Adrenal gland (tissue), 12 donors: Measurements from ENCODE around the gene ARHGAP8. TPM values are rescaled to one million over a fixed set of nuclear protein-coding genes. Genes with fewer than 3 reads are reported as not detected.
"Not testable (repeated sequence)": the region's sequence is repeated elsewhere in the genome, so short reads cannot be mapped to it uniquely, and the experiment has no call there.

Source experiments
- DNase-seq, 7 donors: peaks; one replicate each; pipeline ENCODE4 v3.0.0-alpha.2; 2019 to 2020
- H3K27ac ChIP-seq, 5 donors: fragments of 200-600 bp; sonication (generic) in 4 of 5; 1 replicate in 3 of 5; 2 replicates in 2 of 5; pipeline versions ENCODE4 v1.5.1 to v1.8.0; 2016 to 2020; ENCODE audit warnings: mild to moderate bottlenecking in 1 of 5
- H3K27me3 ChIP-seq: fragments of 200-600 bp; 2 replicates; pipeline ENCODE4 v1.8.0; 2021
- H3K36me3 ChIP-seq, 2 donors: fragments of 200-600 bp; replicated peaks in 1 of 2; 1 replicate in 1 of 2; 2 replicates in 1 of 2; pipeline versions ENCODE4 v1.5.1 to v1.8.0; 2018 to 2022
- H3K4me1 ChIP-seq, 2 donors: fragments of 200-600 bp; replicated peaks in 1 of 2; 1 replicate in 1 of 2; 2 replicates in 1 of 2; pipeline versions ENCODE4 v1.5.1 to v1.8.0; 2018 to 2021
- H3K4me3 ChIP-seq, 4 donors: fragments of 200-600 bp; sonication (generic) in 3 of 4; one replicate each; pipeline ENCODE4 v1.5.1; 2016 to 2018
- H3K9me3 ChIP-seq, 3 donors: fragments of 200-600 bp; sonication (generic) in 1 of 3; replicated peaks in 1 of 3; 1 replicate in 2 of 3; 2 replicates in 1 of 3; pipeline versions ENCODE4 v1.5.1 to v1.8.0; 2016 to 2021
- POLR2A ChIP-seq, 2 donors: fragments of 450-650 bp; IDR thresholded peaks; one replicate each; pipeline ENCODE4 v1.6.1; 2017; ENCODE audit warnings: antibody characterized with exemption in 2 of 2, mild to moderate bottlenecking in 2 of 2, moderate library complexity in 1 of 2
- WGBS, 4 donors: extraction: QIAGEN DNeasy Blood & Tissue Kit in 2 of 4; methylation state at CpG; one replicate each; pipeline versions ENCODE4 v1.1.5 to v1.1.7; 2013 to 2017; 5-methylcytosine and 5-hydroxymethylcytosine counted together
- intact Hi-C, 2 donors: fragments of 100-400 bp; cut with DNase I; formaldehyde crosslinking; loops; one replicate each; pipeline versions ENCODE4 v1.14.1 to v1.15.0; 2022 to 2023
- polyA plus RNA-seq, 3 donors: library from polyadenylated mRNA; stranded (reverse); fragments of 200-250 nt in 2 of 3; fragments of 350-450 nt in 1 of 3; fragmentation: Illumina TruSeq in 1 of 3; extraction: RNeasy Lipid Tissue Mini Kit (QIAGEN cat#74804) in 1 of 3; gene quantifications; one replicate each; pipeline ENCODE4 v1.2.3, GENCODE V29; 2013 to 2014
- total RNA-seq, 9 donors: library from RNA; depleted of rRNA in 4 of 9; stranded (reverse); fragments of >200 nt in 4 of 9; fragments of 120-200 nt in 1 of 9; fragmentation: NEBNext Ultra II Directional in 1 of 9; extraction: Animal tissue kit (Norgen Biotek cat#: 25700) in 1 of 9; gene quantifications; one replicate each; pipeline versions ENCODE4 v1.1.0 to v1.2.4, GENCODE V29; 2013 to 2023
- TF ChIP-seq, protein P1 (sequence below), 6 experiments: fragments of 450-650 bp in 4 of 6; fragments of 200-600 bp in 2 of 6; sonication (generic) in 1 of 6; IDR thresholded peaks; 1 replicate in 5 of 6; 2 replicates in 1 of 6; pipeline versions ENCODE4 v1.5.1 to v1.8.0; 2016 to 2021; ENCODE audit warnings: antibody characterized with exemption in 6 of 6, mild to moderate bottlenecking in 2 of 6, moderate library complexity in 1 of 6
- donor health status: healthy with polysubstance abuse.
- donor health status: Bipolar disorder and iron deficiency.
- donor health status: DM: yes; HTN: yes; CAD: no.
- donor health status: DM: no; HTN: no; CAD: no.
- donor health status: DM: no; HTN: no; CAD: no.
- donor health status: DM: yes; HTN: yes; CAD: no.

Gene ARHGAP8
- total and polyA plus RNA-seq, 12 donors, result 0.12 to 17.8 (median 1.1) TPM

DNA sequence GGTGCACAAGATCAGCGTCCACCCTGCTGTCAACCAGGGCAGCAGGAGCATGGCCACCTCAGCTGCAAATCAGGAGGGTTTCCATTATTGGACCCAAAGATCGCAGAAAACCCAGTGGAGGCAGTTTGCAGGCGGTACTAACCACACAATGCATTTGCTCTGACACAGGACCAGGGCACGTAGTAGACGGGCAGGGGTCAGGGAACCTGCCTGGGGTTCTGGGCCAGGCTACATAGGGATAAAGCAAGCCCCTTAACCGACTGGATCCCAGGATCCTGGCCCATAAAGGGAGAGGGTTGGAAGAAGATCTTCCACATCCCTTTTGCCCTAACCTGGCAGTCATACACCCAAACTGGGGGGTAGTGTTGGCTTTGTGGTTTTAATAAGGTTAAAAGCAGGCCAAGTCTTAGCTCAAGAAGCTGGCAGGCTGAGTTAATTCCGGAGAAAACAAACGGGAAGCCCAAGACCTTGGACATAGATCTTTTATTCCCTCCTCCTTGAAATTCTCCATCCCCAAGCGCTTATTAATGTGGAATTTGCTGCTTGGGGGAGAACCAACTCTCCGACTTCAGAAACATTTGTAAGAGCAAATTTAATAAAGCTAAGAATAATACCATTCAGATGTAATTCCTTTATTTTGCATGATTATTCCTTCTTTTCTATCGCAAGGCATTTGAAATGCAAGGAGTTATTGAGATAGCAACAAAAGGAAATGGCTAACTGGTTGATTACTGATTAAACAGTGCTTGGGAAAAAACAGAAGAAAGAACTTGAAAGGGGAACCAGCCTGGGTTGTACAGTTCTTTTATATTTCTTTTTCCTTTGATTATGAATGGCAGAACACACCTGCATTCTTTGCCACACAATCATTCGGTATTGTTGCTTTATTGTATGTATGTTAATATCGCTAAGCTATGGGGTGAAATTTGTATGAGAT lies 6.3 kb upstream of the ARHGAP8 start:
- TF ChIP-seq, protein P1, sequence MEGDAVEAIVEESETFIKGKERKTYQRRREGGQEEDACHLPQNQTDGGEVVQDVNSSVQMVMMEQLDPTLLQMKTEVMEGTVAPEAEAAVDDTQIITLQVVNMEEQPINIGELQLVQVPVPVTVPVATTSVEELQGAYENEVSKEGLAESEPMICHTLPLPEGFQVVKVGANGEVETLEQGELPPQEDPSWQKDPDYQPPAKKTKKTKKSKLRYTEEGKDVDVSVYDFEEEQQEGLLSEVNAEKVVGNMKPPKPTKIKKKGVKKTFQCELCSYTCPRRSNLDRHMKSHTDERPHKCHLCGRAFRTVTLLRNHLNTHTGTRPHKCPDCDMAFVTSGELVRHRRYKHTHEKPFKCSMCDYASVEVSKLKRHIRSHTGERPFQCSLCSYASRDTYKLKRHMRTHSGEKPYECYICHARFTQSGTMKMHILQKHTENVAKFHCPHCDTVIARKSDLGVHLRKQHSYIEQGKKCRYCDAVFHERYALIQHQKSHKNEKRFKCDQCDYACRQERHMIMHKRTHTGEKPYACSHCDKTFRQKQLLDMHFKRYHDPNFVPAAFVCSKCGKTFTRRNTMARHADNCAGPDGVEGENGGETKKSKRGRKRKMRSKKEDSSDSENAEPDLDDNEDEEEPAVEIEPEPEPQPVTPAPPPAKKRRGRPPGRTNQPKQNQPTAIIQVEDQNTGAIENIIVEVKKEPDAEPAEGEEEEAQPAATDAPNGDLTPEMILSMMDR (IDR thresholded peaks at IDR 0.05), result no peak
- TF ChIP-seq POLR2A (IDR thresholded peaks at IDR 0.05), result no peak
- H3K4me3 ChIP-seq, result no peak overlapping the region
- H3K27me3 ChIP-seq, result peaks cover 3% of the 10 kb centered on the region
- H3K27ac ChIP-seq, result no peak overlapping the region
- no peaks in the 10 kb centered on the region for H3K36me3 ChIP-seq
- 53 to 65% (median 62%) methylated on average over 8 to 13 of the region's 13 CpGs for WGBS, 4 donors
- intact Hi-C loops, result no loop called here
- no peaks in the 10 kb centered on the region for H3K9me3 ChIP-seq
- no peak for DNase-seq
- no peaks in the 10 kb centered on the region for H3K4me1 ChIP-seq

DNA sequence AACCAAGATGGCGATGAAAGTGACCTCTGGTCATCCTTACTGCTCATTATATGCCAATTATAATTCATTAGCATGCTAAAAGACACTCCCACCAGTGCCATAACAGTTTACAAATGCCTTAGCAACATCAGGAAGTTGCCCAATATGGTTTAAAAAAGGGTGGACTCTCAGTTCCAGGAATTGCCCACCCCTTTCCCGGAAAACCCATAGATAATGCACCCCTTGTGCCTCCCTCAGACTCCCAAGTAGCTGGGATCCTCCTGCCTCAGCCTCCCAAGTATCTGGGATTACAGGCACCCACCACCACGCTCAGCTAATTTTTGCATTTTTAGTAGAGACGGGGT lies 4.6 kb upstream of the ARHGAP8 start:
- intact Hi-C loops, H3K27ac ChIP-seq, H3K9me3 ChIP-seq, H3K36me3 ChIP-seq, H3K4me3 ChIP-seq, H3K4me1 ChIP-seq, DNase-seq: not testable (repeated sequence)
- peaks cover 16% of the 10 kb centered on the region for H3K27me3 ChIP-seq
- WGBS, 4 donors, result 96 to 98% (median 96%) methylated on average over 4 of the region's 4 CpGs

DNA sequence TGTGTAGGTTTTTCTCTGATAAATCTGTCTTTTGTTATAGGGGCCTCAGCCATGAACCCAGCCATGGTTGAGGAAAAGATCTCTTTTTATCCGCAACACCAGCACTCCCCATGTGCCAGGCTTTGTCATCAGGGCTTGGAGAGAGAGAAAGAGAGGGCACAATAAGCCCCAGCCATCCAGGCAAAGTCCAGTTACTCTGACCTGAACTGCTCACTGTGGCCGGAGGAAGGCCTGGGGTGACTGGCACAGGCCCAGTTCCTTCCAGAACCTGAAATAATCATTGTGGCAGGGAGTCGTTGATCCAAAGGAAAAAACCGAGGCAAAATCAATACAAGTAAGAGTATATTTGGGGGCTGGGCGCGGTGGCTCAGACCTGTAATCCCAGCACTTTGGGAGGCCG lies 3.9 kb upstream of the ARHGAP8 start:
- no peaks in the 10 kb centered on the region for H3K9me3 ChIP-seq
- H3K4me1 ChIP-seq, result no peaks in the 10 kb centered on the region
- H3K4me3 ChIP-seq, result no peak overlapping the region
- no peak overlapping the region for H3K27ac ChIP-seq
- 91 to 93% (median 91%) methylated on average over 7 of the region's 7 CpGs for WGBS, 4 donors
- no peaks in the 10 kb centered on the region for H3K36me3 ChIP-seq
- no peak for DNase-seq
- intact Hi-C loops, result no loop called here
- TF ChIP-seq POLR2A (IDR thresholded peaks at IDR 0.05), result no peak
- TF ChIP-seq, protein P1 (IDR thresholded peaks at IDR 0.05), result no peak
- H3K27me3 ChIP-seq, result peaks cover 20% of the 10 kb centered on the region

DNA sequence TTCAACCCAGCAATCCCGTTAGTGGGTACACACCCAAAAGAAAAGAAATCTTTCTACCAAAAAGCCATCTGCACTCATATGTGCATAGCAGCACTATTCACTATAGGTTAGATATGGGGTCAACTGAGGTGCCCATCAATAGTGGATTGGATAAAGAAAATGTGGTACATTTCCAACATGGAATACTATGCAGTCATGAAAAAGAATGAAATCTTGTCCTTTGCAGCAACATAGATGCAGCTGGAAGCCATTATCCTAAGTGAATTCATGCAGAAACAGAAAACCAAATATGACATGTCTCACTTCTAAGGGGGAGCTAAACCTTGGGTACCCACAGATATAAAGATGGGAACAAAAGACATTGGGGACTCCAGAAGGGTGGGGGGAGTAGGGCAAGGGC lies 1.9 kb upstream of the ARHGAP8 start:
- Histone ChIP-seq H3K27me3 (peaks cover 25% of the 10 kb centered on the region), H3K4me3 (no peak overlapping the region), H3K36me3 (no peaks in the 10 kb centered on the region), H3K27ac (no peak overlapping the region), H3K9me3 (no peaks in the 10 kb centered on the region), H3K4me1 (no peaks in the 10 kb centered on the region)
- intact Hi-C loops, result no loop called here
- TF ChIP-seq, protein P1 (IDR thresholded peaks at IDR 0.05), result no peak
- no peak for TF ChIP-seq POLR2A (IDR thresholded peaks at IDR 0.05)
- no peak for DNase-seq
- WGBS, 4 donors, result 64 to 82% (median 68%) methylated on average over 1 of the region's 1 CpG
